Tibial artery (tissue), 4 donors: ENCODE data around the gene NXT1.

Experiments
- DNase-seq, 2 donors: peaks; one replicate each; pipeline ENCODE4 v3.0.0-alpha.2; 2019
- H3K27ac ChIP-seq, 2 donors: fragments of 200-600 bp; sonication (generic) in 1 of 2; 1 replicate in 1 of 2; 2 replicates in 1 of 2; pipeline ENCODE4 v1.5.1; 2018 to 2019; ENCODE audit warnings: mild to moderate bottlenecking in 1 of 2
- H3K27me3 ChIP-seq, 2 donors: fragments of 200-600 bp; sonication (generic) in 1 of 2; one replicate each; pipeline versions ENCODE4 v1.5.1 to v1.6.0; 2016 to 2019
- H3K36me3 ChIP-seq, 3 donors: fragments of 200-600 bp; sonication (generic) in 2 of 3; one replicate each; pipeline ENCODE4 v1.5.1; 2016 to 2019; ENCODE audit warnings: mild to moderate bottlenecking in 2 of 3
- H3K4me1 ChIP-seq, 4 donors: fragments of 200-600 bp; sonication (generic) in 2 of 4; 1 replicate in 3 of 4; 2 replicates in 1 of 4; pipeline ENCODE4 v1.5.1; 2016 to 2019
- H3K4me3 ChIP-seq, 2 donors: fragments of 200-600 bp; sonication (generic) in 1 of 2; 1 replicate in 1 of 2; 2 replicates in 1 of 2; pipeline ENCODE4 v1.5.1; 2018 to 2019; ENCODE audit warnings: mild to moderate bottlenecking in 2 of 2
- H3K9me3 ChIP-seq, 3 donors: fragments of 200-600 bp; sonication (generic) in 1 of 3; one replicate each; pipeline ENCODE4 v1.5.1; 2016 to 2019
- CTCF ChIP-seq, 2 experiments: fragments of 200-600 bp in 1 of 2; fragments of 450-650 bp in 1 of 2; IDR thresholded peaks; one replicate each; pipeline ENCODE4 v1.5.1; 2017 to 2019; ENCODE audit warnings: antibody characterized with exemption in 2 of 2, mild to moderate bottlenecking in 1 of 2, moderate library complexity in 1 of 2
- intact Hi-C: fragments of 100-400 bp; cut with DNase I; formaldehyde crosslinking; loops from one replicate; pipeline ENCODE4 v1.15.0; 2023; ENCODE audit warnings: low total_unique reads

NXT1 gene

DNA sequence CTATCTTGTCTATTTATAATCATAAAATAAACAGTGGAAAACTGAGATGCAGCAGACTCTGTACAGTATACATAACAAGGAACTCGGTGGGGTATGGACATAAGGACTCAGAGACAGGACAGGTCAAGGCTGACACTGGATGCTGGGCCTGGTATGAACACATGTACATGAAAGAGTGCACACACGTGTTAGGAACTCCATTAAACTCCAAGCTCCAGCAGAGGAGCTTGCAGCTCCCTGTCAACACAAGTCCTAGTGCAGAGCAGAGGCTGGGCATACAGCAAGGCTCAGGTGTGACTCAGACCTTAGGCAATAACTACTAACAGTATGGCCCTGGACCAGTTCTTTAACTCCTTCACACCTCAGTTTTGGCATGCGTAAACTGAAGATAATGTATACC is 53.6 kb downstream of the NXT1 start:
- H3K27me3 ChIP-seq: no peaks in the 10 kb centered on the region
- H3K36me3 ChIP-seq: peaks cover 0 to 13% (median 12%) of the 10 kb centered on the region in 3 donors
- H3K4me3 ChIP-seq: no peak overlapping the region
- H3K9me3 ChIP-seq: no peaks in the 10 kb centered on the region
- intact Hi-C loops: no loop called here
- no peak for TF ChIP-seq CTCF (IDR thresholded peaks at IDR 0.05)
- H3K4me1 ChIP-seq: peaks cover 0 to 6% (median 2%) of the 10 kb centered on the region in 4 donors
- no peak overlapping the region for H3K27ac ChIP-seq
- DNase-seq: no peak
